SHP77 treated with DMSO at 0.1 percent for 48 hours (cell line): ENCODE measurements around the gene GAS7.

Experiments
- DNase-seq: peaks from one replicate; lab custom pipeline; 2025; lab: John Stamatoyannopoulos, UW

GAS7 gene

GRCh38 chr17:9916108-9916507 is 282.3 kb downstream of the GAS7 start:
- DNase-seq, result no peak

- DNase-seq, result no peak
These were observed 284.9 kb downstream of the GAS7 start for GRCh38 chr17:9913476-9913875.

DNA sequence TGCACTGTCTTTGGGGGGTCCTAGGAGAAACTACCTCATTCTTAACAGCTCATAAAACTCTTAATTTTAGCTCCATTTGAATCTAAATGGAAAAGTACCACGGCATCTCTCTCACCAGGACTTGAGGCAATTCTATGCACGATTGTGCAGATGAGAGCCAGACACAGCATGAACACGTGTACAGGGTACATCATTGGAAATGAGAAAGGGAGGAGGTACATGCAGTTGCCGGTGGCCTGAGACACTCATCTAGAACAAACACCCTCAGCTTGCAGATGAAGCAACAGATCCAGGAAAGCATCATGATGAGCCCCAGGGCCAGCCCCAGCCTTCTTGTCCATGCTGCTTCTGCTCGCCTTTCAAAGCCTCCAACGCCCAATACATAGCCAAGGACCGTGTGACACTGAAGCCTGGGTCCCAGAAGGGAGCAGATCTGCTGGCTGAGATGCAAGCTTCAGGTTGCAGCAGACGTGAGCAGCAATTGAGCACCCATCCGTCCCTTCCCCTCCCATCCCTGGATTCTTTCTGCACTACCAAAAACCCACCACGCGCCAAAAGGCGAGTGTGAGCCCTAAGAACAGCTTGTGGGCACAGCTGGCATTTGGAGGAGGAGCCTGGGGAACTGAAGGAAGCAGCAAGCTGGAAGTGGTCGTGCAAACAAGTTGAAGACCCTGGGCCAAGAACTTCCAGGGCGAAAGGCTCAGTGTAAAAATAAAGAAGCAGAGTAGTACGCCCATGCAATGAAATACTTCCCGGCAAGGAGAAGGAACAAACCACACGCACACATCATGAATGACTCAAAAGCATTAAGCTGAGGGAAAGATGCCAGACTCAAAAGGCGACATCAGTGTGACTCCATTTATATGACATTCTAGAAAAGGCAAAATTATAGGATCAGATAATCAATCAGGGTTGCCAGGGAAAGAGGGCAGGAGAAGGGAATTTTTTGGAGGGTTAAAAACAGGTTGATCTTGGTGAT is 286.0 kb downstream of the GAS7 start:
- DNase-seq, result no peak

DNA sequence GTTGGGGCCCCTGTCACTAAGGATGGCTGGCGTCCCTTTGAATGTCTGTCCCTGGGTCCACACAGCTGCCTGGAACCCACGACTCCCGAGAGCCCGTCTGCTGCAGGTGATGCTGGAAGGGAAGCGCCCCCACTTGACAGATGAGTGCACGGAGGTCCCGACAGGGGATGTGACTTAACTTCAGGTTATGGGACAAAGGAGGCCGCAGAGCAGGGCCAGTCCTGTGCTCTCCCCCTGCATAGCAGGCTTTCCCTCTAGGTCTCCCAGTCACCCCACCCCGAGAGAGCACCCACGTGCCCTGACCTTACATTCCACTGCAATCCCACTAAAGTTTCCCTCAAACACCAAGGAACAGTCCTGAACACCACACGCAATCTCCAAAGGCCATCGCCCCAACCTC is 287.3 kb downstream of the GAS7 start:
- no peak for DNase-seq

DNA sequence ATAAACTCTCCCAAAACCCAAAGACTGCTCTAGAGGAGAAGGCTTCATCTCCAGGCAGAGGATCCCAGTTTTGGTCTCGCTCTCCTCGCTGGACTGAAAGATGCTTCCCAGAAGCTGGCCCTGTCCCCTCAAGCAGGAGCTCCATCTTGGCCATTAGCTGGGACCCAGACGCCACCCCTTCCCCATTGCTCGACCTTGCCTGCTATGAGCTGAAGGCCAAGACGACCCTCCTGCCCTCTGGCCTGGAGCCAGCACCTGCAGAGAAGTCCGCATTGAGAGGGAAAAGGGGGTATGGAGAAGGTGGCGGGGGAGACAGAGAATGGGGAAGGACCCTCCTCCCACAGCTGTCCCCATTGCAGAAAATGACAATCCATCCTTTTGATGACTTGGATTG is 289.8 kb downstream of the GAS7 start:
- DNase-seq, result no peak

DNA sequence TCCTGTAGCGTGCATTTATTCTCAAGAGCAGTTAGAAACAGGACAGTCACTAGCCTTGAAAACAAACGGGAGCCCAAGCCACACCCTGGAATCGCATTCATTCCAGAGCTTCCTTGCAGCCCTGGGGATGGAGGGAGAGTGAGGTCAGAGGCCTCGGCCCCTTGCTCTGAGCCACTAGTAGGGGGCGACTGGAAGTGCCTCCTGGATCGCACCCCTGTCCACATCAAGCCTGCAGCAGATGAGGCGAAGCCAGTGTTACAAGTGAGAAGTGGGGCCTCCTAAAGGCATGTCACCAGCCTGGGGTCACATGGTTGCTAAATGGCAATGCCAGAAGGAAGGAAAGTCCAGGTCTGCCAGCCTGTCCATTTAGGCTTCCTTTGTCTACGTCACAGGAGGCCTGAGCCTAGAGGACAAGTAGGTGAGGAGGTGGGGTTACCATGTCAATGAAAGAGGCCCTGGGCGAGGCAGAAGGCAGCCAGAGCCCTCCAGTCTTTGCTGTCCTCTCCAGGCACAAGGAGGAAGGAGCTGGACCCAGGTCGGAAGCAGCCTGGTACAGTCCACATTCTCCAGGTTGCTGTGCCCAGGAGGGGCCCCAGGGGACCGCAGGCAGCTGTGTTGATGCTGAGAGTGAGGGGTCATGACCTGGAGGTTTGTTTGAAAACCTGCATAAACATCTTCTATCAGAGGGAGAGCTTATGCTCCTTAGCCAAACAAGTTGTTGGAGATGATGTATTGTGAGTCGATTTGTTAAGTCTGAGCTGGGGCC is 290.3 kb downstream of the GAS7 start:
- DNase-seq, result no peak

DNA sequence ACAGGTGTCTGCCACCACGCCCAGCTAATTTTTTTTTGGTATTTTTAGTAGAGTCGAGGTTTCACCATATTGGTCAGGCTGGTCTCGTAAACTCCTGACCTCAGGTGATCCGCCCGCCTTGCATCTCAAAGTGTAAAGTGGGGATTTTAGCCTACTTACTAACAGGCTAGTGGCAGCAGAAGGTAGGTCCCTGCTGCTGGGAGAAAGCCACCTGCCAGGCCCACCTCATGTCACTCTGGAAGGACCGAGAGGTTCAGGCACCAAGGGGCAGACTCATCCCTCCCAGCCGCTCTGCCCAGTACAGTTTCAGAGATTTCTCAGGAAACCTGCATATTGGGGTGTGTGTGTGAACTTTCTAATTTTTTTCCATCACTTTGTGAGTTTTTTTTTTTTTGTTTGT is 291.3 kb downstream of the GAS7 start:
- no peak for DNase-seq

DNA sequence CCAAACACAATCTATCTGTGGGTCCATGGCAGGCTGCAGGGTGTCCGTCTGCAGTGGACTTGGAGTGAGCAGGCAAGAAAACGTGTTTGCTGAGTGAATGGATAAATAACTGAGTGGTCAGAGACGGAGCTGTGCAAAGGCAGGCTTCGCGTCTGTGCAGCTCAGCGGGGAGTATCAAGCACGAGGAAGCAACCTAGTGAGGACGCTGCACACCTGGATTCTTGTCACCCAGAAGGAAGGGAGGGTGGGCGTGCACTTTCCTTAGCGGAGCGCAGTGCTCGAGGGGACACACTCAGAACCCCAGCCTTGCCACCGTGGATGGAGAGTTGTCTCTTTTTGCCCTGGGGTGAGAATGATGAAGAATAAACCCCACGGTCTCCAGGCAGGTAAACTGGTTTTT is 291.8 kb downstream of the GAS7 start:
- DNase-seq, result no peak

GRCh38 chr17:9905902-9906301 is 292.5 kb downstream of the GAS7 start:
- DNase-seq, result no peak

DNA sequence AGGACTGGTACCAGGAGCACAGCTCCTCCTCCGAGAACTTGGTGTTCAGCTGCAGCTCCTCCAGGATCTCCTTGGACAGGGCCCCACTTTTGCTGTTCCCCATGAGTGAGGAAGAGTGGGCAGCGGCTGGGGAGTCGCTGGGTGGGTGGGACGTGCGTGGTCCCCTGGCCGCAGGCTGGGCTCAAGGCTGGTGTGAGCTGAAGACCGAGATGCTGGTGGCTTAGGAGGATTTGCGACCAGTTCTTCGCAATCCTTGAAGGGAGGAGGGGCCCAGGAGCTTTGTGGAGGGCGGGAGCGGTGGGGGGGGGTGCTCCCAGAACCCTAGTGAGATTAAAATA is 293.4 kb downstream of the GAS7 start, which contains the start of gene RCVRN:
TSS of gene RCVRN (minus strand) at position 194 of the 338 bp plus-strand sequence. CDS start at position 103, 91 bp downstream.
- DNase-seq, result no peak

DNA sequence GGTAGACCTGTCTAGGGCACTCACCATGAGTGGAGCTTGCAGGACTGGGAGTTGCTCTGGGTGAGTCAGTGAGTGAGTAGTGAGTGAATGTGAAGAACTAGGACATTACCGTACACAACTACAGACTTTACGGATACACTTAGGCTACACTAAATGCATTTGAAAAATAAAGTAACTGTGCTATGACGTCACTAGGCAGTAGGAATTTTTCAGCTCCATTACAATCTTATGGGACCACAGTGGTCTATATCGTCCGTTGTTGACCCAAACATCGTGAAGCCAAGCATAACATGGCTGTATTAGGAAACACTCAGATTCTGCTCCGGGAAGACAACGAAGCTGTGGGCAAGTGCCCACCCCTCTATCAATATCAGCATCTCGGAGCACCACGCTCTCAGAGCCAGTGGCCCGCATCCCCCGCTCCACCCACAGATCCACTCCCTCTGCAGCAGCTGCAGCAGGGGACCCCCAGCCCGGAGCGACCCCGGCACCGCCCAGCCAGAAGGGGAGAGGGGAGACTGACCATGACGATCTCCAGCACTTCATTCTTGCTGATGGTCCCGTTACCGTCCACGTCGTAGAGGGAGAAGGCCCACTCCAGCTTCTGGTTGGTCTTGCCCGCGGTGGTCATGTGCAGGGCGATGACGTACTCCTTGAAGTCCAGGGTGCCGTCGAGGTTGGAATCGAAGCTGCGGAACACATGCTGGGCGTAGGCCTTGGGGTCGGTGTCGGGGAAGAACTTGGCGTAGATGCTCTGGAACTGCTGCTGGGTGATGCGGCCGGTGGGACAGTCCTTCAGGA is 293.9 kb downstream of the GAS7 start:
- DNase-seq, result no peak

DNA sequence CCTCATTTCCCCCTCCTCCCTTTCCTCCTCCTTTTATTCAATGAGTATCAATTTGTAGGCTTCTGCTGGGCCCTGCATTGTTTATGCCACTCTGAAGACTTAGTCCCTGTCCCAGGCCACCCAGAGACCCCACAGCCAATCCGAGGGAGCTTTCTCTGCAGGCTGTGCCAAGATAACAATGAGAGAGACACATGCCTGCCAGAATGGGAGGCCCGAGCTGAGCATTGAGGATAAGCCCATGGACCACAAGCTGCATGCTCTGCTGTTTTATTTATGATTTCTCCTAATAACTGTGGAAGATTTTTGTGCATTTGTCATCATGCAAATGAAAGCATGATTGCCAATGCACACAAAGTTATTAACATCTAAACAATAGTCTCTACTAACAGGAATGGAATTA is 296.3 kb downstream of the GAS7 start:
- DNase-seq, result no peak

DNA sequence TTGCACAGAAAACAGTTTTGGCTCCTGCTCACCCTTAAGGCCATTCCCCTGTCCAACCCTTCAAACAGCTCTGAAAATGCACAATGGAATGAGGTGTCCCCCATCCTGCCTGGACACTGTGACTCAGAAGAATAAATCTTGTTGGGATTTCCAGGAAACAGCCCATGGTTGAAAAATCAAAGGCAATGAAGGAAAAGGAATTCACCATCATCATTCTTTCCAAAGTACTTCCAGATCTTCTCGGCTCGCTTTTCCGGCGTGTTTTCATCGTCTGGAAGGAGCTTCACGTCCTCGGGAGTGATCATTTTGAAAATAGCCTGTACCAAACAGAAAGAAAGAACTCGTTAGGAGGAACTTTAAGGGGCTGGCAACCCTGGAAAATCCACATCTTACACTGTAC is 297.6 kb downstream of the GAS7 start:
- no peak for DNase-seq

DNA sequence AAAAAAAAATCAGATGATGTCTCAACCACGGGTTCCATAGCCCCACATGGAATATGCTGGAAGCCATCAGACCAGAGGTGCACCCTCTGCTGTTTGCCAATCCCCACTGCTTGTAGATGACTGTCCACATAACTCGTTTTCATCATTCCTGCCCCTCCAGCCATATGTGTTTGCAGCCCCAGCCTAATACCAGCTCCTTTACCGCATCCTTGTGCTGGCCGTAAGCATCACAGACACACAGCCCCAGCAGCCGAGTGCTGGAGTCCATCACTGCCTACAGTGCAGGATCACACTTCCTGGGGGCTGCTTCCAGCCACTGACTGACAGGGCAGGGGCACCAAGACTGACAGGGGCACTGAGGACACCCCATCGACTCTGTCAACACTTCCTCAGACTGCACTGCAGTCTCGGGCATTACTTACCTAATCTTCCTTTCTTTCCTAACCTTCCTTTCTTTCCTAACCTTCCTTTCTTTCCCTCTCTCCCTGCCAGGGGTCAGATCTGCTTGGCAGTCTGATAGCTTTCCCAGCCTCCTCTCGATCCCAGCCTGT is 298.3 kb downstream of the GAS7 start:
- no peak for DNase-seq

DNA sequence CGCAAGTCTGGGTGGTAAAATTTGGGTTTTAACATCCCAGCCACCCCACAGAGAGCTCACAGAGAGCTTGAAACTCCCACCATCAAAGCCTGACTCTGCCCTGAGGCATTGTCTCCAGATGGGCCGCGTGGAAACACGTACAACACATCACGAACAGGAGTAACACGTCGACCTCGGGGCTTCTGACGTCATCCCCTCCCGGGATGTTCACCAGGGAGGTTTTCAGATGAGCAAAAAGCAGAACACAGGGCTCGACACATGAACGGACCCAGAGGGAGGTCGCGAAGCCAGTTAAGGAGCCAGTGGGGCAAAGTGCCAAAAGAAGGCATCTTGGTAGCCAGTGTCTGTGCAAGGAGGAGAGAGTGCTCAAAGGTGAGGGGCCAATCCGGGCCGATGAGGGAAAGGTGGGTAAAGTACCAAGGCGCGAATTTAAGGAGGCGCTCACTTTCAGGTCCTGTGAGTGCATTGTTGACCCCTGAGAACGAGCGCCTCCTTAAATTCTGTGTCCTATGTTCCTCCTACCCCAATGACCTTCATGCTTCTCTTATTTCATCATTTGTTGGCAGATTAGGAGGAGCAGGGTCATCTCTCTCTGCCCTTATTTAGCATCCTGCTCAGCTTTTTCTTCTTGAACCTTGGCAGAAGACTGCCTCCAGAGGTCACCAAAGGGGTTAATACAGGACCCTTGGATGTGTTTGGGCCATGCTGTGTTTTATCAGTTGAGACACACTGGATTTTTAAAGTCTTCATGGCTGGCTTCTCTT is 298.9 kb downstream of the GAS7 start:
- no peak for DNase-seq

DNA sequence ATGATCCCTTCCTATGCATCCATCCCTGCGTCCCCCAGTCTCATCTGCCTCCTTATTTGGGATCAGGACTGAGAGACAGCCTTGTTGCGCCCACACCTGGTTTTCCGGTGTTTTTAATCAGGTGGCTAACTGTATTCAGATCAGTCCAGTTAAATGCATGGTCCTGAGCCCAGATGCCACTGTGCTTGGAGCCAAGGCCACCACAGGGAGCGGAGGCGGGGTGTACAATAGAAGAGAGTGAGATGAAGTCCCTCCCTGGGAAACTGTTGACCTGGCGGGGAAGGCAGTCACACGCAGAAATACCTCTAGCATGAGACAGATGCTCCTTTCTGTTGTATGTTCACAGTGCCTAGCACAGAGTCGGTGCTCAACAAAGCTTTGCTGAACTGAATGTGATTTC is 299.6 kb downstream of the GAS7 start:
- no peak for DNase-seq

GRCh38 chr17:9897372-9897968 is 300.9 kb downstream of the GAS7 start:
- DNase-seq, result no peak

- DNase-seq, result no peak
These were observed 302.5 kb downstream of the GAS7 start for GRCh38 chr17:9895923-9896322.

DNA sequence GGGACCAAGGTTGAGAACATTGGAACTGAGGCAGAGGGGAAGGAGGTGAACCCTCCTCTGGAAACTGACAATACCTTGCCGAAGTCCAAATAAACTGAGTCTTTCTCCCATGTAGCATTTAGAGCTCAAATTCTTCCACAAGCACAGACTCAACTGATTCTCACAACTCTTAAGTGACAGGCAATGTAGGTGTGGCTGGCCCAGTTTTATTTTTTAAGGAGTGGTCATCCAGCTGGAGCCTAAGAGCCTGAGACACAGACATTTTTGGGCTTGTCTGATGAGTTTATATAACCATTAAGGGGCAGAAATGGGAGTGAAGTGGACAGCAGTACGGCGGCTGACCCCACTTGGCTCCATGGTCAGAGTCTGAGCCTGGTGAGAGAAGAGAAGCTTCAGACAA is 304.2 kb downstream of the GAS7 start:
- no peak for DNase-seq

GRCh38 chr17:9893411-9894012 is 304.9 kb downstream of the GAS7 start:
- DNase-seq, result no peak
